Osteocyte (in vitro differentiated cells): ENCODE results near the gene MRPL24. TPM values are rescaled to one million over a fixed set of nuclear protein-coding genes. Genes with fewer than 3 reads are reported as not detected.

Experiments
- DNase-seq: peaks from one replicate; pipeline ENCODE4 v3.0.0; 2021; ENCODE audit warnings: mixed read lengths; ENCODE audit not compliant: unreplicated experiment; ENCODE audit errors: extremely low spot score
- H3K27ac Mint-ChIP-seq: one replicate; pipeline ENCODE4 v1.8.0; 2021; ENCODE audit warnings: mild to moderate bottlenecking, mixed read lengths; ENCODE audit not compliant: unreplicated experiment
- H3K27me3 Mint-ChIP-seq: one replicate; pipeline ENCODE4 v1.8.0; 2021; ENCODE audit warnings: mixed read lengths; ENCODE audit not compliant: unreplicated experiment
- H3K36me3 Mint-ChIP-seq: one replicate; pipeline ENCODE4 v1.8.0; 2021; ENCODE audit warnings: mixed read lengths; ENCODE audit not compliant: unreplicated experiment
- H3K4me1 Mint-ChIP-seq: one replicate; pipeline ENCODE4 v1.8.0; 2021; ENCODE audit warnings: mixed read lengths; ENCODE audit not compliant: unreplicated experiment
- H3K4me3 Mint-ChIP-seq: one replicate; pipeline ENCODE4 v1.8.0; 2021; ENCODE audit warnings: mild to moderate bottlenecking, moderate library complexity, mixed read lengths; ENCODE audit not compliant: unreplicated experiment
- H3K9me3 Mint-ChIP-seq: one replicate; pipeline ENCODE4 v1.8.0; 2021; ENCODE audit warnings: mixed read lengths; ENCODE audit not compliant: unreplicated experiment
- total RNA-seq: library from RNA; stranded (reverse); gene quantifications from 2 replicates; pipeline ENCODE4 v1.2.1, GENCODE V29; 2021
- TF ChIP-seq, protein P1 (sequence below): fragments of 200-600 bp; sonication (generic); IDR thresholded peaks from 2 replicates; pipeline ENCODE4 v1.5.0; 2021; ENCODE audit warnings: antibody characterized with exemption, mild to moderate bottlenecking, moderate library complexity

Gene MRPL24
- total RNA-seq, 1 donor from 2014 or later = 52.6 TPM

- Mint-ChIP-seq H3K4me1 (peaks cover 51% of the 10 kb centered on the region), H3K36me3 (peaks cover 17% of the 10 kb centered on the region), H3K27me3 (peaks cover 4% of the 10 kb centered on the region), H3K9me3 (no peaks in the 10 kb centered on the region), H3K4me3 (no peak overlapping the region), H3K27ac (no peak overlapping the region)
- TF ChIP-seq, protein P1, sequence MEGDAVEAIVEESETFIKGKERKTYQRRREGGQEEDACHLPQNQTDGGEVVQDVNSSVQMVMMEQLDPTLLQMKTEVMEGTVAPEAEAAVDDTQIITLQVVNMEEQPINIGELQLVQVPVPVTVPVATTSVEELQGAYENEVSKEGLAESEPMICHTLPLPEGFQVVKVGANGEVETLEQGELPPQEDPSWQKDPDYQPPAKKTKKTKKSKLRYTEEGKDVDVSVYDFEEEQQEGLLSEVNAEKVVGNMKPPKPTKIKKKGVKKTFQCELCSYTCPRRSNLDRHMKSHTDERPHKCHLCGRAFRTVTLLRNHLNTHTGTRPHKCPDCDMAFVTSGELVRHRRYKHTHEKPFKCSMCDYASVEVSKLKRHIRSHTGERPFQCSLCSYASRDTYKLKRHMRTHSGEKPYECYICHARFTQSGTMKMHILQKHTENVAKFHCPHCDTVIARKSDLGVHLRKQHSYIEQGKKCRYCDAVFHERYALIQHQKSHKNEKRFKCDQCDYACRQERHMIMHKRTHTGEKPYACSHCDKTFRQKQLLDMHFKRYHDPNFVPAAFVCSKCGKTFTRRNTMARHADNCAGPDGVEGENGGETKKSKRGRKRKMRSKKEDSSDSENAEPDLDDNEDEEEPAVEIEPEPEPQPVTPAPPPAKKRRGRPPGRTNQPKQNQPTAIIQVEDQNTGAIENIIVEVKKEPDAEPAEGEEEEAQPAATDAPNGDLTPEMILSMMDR = no peak
- no peak for DNase-seq
Measured at GRCh38 chr1:156694690-156694962, 46.3 kb downstream of the MRPL24 start.

DNA sequence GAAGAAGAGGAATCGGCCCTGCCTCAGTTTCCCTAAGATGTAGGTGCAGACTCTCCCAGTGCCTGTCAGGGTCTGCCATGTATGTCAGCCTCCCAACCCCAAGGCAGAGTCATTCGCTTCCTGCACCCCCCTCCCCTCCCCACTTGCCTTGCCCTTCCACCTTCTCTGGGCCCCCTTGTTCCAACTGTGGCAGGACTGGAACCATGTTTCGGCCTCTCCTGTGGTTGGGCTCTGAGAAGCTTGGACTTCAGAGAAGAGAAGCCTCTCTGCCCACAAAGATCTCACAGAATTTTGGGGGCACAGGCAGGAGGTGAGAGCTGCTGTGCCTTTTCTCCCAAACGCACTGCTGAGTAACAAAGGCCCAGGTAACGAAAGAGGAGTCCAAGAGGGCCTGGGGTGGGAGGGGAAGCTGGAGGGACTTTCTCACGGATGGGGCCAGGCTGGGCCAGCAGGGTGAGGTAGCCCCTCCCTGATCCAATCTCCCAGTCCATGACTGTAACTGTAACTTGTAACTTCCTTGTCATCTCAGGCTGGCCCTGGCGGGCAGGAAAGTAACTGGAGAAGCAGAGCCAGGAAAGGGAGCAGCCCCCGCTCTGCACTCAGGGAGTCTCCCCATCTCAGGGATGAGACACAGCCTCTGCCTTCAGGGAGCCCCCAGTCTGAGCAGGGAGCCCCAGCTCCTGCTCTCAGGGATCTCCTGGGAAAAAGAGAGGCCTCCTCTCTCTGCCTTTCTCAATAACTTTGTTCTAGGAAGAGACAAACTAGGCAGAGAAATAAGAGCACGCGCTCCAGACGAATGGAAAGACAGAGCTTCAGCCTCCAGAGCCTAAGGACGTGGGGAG, 46.8 kb downstream of the MRPL24 start:
- no peaks in the 10 kb centered on the region for H3K9me3 Mint-ChIP-seq
- H3K27ac Mint-ChIP-seq = no peak overlapping the region
- peaks cover 13% of the 10 kb centered on the region for H3K36me3 Mint-ChIP-seq
- H3K27me3 Mint-ChIP-seq = peaks cover 4% of the 10 kb centered on the region
- no peak for DNase-seq
- H3K4me1 Mint-ChIP-seq = peaks cover 57% of the 10 kb centered on the region
- no peak overlapping the region for H3K4me3 Mint-ChIP-seq
- TF ChIP-seq, protein P1 = no peak

GRCh38 chr1:156692925-156693847, 47.7 kb downstream of the MRPL24 start:
- Mint-ChIP-seq H3K27me3 (peaks cover 4% of the 10 kb centered on the region), H3K4me1 (peaks cover 62% of the 10 kb centered on the region), H3K27ac (peak overlapping the region; percentile 6), H3K4me3 (peak overlapping the region; percentile 2), H3K36me3 (peaks cover 6% of the 10 kb centered on the region), H3K9me3 (no peaks in the 10 kb centered on the region)
- no peak for DNase-seq
- TF ChIP-seq, protein P1 = no peak

- H3K4me1 Mint-ChIP-seq = peaks cover 62% of the 10 kb centered on the region
Measured at GRCh38 chr1:156692441-156692924, 48.4 kb downstream of the MRPL24 start.

More at GRCh38 chr1:156692441-156692924, 48.4 kb downstream of the MRPL24 start:
- no peak for DNase-seq
- TF ChIP-seq, protein P1 = no peak
- Mint-ChIP-seq H3K4me3 (no peak overlapping the region), H3K9me3 (no peaks in the 10 kb centered on the region), H3K36me3 (no peaks in the 10 kb centered on the region), H3K27me3 (peaks cover 4% of the 10 kb centered on the region), H3K27ac (no peak overlapping the region)
